Measurements from ENCODE around the gene HDHD5.
"Not testable (repeated sequence)": the region's sequence is repeated elsewhere in the genome, so short reads cannot be mapped to it uniquely, and the experiment has no call there.

Gene HDHD5

DNA sequence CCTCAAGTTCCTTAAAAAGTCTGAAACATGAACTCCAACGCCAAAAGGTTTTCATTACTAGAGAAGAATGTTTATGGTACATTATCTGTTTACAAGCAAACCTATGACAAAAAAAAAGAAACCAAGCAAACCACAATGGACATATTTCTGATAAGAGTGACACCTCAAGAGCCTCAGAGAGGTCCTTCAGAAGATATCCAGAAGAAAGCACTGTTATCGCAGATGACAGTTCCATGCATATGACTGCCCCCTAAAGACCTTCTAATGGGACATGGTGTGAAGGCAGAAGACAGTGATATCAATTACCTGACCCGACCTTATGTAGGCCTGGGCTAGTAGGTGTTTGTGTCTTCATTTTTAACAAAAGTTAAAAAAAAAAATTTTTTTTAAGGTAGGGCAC is 3.1 kb downstream of the HDHD5 start:
- no peak for DNase-seq

DNA sequence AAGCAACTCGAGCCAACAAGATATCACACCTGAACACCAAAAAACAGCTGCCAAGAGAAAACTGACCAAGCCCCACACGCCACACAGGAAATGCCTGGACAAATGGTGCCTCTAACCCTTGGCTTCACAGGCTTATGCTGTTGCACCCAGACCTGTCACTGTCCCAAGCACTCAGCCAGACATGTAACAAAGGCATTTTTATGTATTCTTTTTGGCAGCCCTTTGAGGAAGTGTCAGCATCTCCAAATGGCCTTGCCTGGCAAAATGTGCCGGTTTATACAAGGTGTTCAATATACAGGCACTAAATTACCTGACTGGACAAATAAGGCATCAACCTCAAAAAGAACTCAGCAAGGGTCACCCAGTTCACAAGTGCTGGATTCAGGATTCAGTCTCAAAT is 6.1 kb downstream of the HDHD5 start:
- DNase-seq, result no peak

DNA sequence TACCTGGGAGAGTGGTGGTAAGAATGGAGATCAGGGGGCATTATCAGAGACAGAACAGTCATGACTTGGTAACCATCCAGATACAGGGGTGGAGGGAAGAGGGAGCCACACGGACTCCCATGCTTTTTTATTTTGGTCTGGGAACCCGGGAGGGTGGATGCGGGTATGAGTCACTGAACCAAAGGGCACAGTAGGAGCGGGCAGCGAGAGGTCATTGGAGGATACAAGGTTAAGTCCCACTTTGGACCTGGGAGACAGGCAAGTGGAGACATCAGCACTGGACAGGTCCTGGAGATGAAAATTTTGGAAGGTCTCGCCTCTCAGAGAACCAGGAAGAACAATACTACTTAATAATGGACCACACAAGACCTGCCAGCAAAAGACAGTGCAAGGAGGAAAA is 6.7 kb downstream of the HDHD5 start:
- no peak for DNase-seq

DNA sequence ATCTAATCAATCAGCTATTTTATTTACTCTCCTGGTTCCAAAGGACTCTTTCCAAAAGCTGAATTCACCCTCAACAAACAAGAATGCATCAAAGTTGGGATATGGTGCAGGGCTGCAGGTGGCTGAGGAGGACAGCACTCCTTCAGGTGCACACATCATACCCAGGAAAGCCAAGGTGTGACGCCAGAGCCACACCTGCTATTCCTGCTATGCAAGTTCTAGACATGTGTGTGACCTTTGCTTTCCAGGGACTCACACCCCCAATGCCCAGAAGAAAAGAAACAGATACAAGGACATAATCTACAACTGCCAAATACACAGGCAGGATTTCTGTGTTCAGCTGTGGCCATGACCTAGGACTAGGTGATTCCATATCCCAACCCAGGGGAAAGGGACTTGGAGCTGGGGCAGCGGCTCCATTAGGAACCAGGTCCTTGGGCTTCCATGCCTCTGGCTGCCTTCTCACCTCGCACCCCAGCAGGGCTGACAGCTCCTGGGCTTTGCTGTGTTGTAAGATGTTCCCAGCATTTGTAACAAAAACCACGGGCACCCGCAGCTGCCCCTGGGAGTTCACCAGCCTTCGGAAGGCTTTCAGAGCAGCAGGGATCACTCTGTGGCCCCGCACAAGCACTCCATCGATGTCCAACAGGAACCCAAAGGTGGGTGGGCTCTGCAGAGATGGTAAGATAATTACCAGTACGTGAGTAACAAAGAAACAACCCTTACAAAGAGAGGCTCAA is 9.8 kb downstream of the HDHD5 start:
- DNase-seq, result no peak

DNA sequence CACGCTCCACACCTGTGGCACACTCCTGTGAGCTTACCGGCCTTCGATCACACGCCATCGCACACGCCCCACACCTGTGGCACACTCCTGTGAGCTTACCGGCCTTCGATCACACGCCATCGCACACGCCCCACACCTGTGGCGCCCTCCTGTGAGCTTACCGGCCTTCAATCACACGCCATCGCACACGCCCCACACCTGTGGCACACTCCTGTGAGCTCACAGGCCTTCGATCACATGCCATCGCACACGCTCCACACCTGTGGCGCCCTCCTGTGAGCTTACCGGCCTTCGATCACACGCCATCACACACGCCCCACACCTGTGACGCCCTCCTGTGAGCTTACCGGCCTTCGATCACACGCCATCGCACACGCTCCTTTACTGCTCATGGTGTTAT is 11.6 kb downstream of the HDHD5 start:
- not testable (repeated sequence) for DNase-seq

DNA sequence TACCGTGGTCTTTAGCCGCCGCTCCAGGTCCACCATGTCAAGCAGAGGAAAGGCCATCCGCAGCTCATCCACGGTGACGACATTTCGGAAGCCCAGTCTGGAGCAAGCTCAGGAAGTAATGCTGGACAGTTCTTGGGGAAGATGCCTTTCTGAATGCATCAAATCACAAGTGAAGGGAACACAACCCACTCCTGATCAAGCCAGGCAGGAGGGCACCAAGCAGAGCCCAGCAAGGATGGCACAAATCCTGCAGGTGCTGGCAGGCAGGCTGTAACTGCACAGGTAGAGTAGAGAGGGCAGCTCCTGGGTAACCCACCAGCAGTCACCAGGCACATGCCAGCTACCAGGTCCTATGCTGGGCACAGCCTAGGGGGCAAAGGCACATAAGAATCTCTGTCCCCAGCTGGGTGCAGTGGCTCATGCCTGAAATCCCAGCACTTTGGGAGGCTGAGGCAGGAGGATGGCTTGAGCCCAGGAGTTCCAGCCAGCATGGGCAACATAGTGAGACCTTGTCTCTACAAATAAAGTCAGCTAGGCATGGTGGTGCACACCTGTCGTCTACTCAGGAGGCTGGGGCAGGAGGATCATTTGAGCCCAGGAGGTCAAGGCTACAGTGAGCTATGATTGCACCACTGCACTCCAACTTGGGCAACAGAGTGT is 13.9 kb downstream of the HDHD5 start:
- DNase-seq, result no peak

DNA sequence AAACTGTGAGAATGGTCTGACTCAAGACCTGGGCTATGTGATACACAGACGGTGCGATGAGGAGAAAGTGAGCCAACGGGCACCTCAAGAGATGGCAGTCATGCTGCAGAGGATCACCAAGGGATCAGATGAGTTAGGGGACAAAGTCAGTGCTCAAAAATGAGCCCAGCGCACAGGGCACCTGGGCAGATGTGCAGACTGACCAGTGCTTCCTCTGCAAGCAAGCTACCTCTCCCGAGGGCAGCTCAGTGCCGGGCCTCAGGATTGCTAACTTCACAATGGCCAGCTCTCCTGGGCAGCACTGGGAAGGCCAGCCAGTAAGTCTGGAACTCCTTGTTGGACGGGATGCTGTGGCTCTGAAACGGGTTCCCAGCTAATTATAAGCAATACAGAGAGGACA is 15.3 kb downstream of the HDHD5 start:
- no peak for DNase-seq

DNA sequence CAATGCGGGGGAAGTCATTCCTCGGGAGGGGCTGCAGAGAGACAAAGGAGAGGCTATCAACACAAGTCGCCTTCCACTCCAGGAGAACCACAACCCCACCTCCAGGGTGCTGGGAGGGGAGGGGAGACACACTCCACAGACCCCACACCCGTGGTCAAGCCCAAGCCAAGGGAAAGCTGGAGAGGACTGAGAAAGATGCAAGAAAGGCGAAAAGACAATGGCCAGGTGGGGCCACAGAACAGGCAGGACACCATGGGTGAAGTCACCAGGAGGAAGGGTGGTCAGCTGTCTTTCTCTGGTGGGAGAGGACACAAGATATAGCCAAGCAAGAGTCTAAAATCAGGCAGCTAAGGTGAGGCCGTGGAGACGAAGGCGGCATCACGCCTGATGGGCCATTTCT is 16.0 kb downstream of the HDHD5 start:
- DNase-seq, result no peak

DNA sequence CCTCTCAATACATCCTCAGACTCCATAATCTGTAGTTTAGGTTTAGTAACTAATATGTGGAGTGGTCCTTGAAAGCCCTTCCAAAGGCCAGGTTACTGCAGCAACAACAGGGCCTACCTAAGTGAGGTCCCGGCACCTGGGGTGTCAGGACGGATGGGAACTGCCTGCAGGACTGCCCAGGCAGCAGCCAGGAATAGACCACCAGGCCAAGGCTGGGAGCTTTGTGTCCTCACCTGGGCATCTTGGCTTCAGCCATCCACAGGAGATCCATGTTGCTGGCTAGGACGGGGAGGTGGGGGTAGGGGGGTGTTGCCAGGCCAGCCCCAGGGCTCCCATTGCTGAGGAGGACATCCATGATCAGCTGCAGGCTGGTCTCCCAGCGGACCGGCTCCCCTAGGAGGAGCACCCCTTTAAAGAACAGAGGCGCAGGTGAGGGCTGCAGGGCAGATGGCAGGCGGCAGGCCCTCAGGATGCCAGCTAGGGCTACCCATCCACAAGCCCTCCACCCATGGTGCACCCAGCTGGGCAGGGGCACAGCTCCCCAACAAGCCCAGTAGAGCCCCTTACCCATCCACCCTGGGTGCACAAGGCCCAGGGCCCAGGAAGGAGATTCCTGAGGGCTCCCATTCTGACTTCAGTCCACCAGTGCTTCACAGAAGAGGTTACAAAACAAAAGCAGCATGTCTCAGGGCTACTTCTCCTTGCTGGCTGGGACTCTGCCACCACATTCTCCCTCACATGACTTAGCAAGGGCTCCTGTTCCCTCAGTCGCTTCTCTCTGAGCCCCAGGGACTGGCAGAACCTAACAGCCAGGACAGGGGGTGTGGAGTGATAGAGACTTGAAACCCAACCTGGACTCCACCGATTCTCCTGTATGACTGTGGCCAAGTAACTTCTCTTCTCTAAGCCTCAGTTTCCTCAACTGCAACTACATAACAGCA is 18.0 kb downstream of the HDHD5 start:
- no peak for DNase-seq

DNA sequence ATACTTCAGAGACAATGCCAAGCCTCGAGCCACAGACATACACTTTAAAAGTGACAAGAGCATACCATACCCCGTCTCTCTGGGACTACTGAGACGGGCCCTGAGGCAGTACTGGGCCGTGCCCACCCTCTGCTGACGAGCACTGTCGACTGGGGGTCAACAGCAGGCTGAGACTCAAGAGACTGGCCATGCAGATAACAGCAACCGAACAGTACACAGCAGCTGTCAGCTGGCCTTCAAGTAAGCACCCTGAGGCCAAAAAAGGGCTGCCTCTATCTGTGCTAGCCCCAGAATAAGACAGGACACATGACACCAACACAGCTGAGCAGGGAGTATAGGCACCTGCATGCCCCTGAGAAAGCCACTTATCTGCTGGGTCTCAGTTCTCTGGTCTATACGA is 19.1 kb downstream of the HDHD5 start:
- DNase-seq, result no peak

DNA sequence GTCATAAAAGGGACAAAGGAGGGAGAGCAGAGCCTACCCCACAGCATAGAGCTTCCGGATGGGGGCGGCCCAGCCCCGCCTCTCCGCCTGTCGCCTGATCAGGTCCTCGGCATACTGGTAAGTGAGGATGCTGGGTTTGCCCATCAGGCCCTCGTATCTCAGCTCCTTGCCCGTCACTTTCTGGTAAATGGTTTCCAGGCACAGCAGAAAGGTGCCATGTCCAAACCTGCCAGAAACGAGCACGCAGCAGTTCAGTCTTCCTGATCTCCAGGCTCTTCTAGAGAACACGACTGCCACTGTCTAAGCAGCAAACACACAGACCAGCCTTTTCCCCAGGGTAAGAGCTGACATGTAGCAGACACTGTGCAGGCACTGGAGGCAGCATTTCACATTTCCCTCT is 20.6 kb downstream of the HDHD5 start:
- no peak for DNase-seq

DNA sequence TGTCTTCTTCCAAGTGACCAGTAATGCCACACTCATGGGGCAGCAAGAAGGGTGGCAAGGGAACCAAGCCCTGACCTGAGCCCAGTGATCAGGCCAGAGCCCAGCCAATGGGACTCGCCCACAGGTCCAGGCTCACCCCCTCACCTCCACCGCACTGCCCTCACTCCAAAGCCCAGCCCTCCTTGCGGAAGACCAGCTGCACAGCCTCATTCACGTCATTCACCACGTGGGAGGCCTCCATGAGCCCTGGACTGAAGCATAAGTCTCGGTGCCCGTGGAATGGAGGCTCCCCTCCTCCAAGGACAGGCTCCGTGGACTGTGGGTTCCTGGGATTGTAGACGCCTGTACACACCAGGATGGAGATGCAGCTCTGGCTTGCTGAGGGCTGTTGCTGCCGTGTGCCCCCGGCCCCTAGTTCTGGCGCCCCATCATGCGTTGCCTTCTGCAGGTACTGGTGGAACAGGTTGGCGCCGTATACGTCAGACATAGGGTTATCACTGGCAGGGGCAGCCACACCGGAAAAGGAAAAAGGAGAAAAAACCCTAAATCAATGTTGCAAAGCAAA is 21.1 kb downstream of the HDHD5 start:
- DNase-seq, result no peak

DNA sequence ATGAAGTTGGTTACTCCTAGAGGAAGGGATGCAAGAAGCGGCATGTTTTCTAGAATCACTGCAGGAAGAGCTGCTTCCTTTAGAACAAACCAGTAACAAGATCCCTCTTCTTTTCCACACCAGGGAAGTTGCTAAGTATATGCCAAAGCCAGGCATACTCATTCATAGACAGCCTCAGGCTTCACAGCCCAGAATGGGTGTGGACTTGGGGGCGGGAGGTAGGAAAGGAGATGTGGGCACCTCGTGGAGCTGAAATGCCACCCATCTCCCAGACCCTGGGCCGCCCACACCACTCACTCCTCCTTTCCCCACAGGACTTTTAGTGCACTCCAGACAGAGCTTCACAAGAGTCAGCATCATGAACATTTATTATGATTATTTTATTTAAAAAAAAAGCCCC is 21.9 kb downstream of the HDHD5 start:
- DNase-seq, result no peak

DNA sequence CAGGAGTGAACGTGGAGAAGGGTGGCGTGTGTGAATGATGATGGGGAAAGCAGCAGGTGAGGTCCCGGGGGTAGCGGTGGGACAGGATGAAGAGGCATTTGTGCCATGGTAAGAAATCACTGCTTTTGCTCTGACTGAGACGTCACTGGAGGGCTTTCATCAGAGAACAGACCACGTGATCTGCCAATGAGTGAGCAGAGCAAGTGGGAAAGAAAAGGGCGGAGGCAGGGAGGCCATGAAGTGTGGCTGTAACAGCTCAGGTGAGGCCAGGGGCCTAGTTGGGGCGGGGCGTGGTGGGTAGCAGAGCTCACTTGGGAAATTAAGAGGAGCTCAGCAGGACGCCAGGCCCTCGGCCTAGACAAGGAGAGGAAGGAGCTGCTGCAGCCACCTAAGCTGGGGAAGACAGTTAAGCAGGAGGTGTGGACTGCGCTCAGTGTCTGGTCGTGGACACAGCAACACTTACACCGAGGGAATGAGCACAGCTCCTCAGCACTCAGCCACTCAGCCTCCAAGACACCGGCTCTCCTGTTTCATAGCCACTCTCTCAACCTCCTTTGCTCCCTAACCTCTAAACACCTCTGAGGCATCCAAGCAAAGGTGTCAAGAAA is 23.8 kb downstream of the HDHD5 start:
- no peak for DNase-seq

DNA sequence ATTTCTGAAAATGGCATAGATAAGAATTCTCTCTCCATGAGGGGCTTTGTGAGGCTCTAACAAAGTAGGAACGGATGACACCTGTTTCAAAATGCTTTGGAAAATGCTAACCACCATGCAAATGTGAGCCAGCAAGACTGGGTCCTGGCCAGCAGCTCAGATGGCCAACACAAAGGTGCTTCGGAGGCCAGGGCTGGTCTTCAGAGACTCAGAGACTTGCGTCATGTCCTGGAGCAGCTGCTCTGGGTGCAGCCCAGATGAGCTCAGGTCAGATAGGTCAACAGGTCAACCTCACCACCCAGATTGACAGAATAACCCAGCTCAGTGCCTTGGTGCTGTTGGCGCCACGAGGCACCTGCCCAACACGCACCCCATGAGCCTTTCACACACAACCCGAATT is 25.9 kb downstream of the HDHD5 start:
- DNase-seq, result no peak

DNA sequence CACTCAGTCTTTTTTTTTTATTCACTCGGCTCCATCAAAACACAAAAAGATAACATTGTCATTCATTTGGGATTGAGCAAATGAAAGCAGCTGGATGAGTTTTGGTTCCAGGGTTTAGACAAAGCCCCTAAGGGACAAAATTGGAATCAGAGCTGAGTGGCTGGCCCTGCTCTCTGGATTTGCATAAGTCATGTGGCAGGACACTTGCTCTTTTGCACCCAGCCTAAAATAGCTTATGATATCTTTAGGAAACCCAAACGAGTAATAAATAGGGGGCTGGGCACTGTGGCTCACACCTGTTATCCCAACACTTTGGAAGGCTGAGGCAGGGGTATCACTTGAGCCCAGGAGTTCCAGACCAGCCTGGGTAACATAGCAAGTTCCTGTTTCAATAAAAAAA is 27.0 kb downstream of the HDHD5 start:
- no peak for DNase-seq

DNA sequence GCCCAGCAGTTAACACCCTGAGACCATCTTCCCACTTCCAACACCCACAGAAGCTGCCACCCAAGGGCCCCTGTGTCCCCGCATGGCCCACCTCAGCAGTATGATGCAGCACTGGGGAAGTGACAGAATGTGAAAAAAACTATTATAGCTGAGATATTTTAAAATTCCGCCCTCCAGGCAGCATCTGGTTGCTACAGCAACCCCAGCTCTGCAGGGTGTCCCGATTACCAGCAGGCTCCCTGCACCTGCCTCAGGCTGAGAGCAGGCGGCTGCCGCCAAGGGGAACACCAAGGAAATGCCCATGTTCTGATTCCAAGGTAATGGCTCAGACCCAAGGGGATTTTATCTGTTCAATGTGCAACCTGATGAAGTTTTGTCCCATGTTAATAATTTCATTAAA is 27.4 kb downstream of the HDHD5 start:
- no peak for DNase-seq

DNA sequence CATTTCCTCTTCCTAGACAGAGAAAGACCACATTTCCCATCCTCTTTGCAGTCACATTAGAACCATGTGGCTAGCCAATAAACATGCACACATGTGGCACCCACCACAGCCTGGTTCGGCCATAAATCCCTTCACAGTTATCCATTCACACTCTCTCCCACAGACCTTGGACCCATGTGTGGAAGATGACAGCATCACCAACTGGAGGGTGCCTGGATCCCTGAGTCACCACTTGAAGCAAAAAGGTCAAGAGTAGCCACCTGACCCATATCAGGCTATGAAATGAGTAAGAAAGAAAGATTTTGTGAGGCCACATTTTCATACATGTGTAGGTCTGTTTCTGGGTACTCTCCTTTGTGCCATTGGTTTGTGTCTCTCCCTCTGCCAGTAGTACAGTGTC is 28.9 kb downstream of the HDHD5 start:
- no peak for DNase-seq

DNA sequence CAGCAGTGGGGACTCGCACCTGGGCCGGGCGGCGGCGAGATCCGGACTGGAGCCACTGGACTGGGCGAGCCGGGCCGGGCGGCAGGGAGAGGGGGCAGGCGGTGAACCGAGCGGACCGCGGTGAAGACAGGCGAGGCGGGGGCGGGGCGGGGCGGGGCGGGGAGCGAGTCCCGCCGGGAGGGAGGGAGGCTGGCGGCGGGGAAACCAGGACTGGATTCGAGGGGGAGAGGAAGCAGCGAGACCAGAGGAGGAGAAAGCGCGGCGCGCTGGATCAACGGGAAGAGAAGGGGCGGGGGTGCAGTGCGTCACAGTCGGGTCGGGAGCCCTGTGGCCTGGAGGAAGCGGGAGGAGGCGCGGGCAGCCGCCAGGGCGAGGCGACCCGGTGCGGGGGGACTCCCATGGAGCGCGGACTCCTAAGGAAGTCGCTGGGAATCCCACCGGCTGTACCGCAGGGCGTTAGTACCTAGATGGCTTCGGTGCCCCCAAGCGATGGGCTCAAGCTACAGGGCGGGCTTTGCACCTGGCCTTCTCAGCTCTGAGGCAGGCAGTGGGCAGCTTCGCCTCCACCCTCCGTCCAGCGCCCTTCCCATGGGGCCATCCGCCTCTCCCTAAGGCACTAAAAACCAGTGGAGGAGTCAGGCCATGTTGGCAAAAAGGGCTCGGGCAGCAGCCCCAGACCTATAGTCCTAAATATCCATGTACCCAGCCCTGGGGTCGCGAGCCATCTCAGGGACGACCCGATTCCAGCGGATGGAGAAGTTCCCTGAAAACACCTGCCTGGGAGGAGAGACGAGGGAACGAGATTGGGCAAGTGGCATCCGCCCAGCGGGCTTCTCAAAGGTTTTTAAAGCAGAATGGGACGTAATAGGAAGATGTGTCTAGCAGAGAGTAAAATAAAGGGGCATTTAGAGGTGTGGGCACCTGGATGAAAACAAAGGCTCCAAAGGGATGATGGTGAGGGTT is 37.6 kb downstream of the HDHD5 start, which contains the start of gene TMEM121B:
Gene TMEM121B (minus strand): TSS at position 128 of the 963 bp plus-strand sequence. CDS start 233 bp downstream, outside the sequence.
- DNase-seq, result no peak

DNA sequence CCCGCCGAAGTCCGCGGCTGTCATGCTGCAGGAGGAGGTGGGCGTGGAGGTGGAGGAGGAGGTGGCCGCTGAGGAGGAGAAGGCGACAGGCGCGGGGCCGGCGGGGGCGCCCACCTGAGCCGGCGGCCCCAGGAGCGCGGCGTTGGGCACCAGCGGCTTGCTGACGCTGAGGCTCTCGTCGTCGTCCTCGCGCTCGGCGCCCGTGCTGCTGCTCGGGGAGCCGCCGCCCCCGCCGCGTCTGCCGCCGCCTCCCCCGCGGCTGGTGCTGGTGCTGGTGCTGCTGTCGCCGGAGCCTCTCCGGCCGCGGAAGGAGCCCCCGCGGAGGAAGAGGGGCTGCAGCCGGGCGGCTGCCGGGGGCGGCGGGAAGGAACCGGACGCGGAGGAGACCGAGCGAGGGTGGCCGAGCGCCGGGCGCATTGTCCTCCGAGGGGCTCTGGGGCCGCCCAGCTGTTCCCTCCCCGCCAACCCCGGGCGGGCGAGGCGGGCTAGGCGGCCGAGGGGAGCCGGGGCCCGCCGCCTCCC is 38.3 kb downstream of the HDHD5 start:
- DNase-seq, result no peak

DNA sequence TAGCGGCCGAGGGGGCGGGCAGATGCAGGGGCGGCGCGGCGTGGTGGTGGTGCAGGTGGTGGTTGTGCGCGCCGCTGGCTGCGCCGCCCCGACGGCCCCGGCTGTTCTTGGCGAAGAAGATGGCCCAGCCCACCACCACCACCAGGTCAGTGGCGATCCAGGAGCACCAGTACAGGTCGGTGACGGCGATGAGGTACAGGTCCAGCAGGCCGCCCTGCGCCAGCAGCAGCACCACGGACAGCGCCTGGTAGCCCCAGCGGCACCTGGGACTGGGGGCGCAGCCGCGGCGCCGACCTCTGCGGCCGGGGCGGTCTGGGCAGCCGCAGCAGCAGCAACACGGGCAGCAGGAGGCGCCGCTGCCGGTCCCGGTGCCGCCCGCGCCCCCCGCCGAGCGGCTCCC is 38.8 kb downstream of the HDHD5 start:
- peak; percentile 32 for DNase-seq
